HG03521 (cell line): ENCODE measurements around the gene MED12.
"Not testable (repeated sequence)": the region's sequence is repeated elsewhere in the genome, so short reads cannot be mapped to it uniquely, and the experiment has no call there.

Experiments
- ATAC-seq: cut with Tn5 transposase; IDR thresholded peaks from one replicate; pipeline ENCODE4 v1.9.1; 2021; ENCODE audit warnings: mild to moderate bottlenecking, moderate library complexity; ENCODE audit not compliant: unreplicated experiment

The MED12 gene

DNA sequence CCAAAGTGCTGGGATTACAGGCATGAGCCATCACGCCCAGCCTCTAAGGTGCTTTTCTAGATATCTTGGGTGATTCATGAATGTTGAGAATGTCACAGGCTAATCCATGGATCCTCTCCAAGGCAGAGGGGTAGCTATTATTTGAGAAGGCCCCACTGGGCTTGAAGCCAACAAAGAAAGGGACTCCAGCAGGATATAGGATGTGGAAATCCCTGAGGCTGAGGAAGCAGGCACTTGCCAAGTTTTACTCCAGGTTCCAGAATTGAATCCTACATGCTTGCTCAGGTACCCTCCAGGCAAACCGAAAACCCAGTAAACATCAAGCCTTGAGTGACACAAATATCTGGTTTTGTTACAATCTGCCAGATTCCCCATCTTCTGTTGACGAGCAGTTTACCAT lies 42.1 kb downstream of the MED12 start:
- no peak for ATAC-seq

DNA sequence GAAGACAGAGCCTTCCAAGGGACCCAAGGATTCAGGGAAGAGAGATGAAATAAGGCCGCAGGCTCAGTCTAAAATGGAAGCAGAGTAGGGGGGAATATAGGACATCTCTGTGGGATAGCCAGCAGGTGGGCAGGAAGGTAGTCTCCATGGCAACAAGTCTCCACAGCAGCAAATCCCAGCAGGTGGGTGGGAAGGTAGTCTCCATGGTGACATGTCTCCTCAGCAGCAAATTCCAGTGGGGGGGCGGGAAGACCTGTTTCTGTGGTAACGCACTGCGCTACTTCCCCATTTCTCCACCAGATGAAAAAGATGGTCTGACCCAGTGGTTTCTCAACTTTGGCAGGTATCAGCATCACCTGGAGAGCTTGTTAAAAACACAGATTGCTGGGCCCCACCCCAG lies 44.6 kb downstream of the MED12 start:
- no peak for ATAC-seq

DNA sequence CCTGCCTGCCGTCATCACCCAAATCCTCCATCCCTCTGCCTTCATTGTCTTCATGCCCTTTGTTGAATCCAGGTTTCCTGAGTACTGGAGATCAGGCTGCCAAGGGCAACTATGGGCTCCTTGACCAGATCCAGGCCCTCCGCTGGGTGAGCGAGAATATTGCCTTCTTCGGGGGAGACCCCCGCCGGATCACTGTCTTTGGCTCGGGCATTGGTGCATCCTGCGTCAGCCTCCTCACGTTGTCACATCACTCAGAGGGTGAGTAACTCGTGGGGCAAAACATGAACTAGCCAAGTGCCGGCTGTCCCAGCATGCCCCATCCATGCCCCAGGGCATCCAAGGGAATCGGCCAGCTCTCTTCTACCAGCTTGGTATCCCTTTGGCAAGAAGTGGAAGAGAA lies 45.7 kb downstream of the MED12 start:
- ATAC-seq = no peak

DNA sequence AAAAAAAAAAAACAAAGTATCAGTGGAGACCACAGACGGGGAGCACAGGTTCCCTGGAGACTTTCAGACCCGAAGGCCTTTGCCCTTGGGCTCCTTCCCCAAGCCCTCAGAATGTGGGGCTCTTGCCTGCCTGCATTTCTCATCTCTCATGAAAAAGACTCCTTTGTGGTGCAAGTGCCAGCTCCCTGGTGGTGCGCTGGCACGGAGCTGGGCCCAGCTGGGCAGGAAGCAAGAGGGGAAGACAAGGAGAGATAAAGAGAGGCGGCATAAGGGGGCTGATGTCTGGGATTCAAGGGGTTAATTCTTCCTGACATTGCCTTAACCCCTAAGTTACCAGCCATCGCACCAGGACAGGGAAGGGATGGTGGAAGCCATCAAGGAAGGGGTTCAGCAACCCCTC lies 48.1 kb downstream of the MED12 start:
- ATAC-seq = no peak

DNA sequence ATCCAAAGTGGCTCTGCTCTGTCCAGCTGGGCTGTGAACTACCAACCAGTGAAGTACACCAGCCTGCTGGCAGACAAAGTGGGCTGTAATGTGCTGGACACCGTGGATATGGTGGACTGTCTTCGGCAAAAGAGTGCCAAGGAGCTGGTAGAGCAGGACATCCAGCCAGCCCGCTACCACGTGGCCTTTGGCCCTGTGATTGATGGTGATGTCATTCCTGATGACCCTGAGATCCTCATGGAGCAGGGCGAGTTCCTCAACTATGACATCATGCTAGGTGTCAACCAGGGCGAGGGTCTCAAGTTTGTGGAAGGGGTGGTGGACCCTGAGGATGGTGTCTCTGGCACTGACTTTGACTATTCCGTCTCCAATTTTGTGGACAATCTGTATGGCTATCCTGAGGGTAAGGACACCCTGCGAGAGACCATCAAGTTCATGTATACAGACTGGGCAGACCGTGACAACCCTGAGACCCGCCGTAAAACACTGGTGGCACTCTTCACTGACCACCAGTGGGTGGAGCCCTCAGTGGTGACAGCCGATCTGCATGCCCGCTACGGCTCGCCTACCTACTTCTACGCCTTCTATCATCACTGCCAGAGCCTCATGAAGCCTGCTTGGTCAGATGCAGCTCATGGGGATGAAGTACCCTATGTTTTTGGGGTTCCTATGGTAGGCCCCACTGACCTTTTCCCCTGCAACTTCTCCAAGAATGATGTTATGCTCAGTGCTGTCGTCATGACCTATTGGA lies 48.8 kb downstream of the MED12 start:
- ATAC-seq = no peak

DNA sequence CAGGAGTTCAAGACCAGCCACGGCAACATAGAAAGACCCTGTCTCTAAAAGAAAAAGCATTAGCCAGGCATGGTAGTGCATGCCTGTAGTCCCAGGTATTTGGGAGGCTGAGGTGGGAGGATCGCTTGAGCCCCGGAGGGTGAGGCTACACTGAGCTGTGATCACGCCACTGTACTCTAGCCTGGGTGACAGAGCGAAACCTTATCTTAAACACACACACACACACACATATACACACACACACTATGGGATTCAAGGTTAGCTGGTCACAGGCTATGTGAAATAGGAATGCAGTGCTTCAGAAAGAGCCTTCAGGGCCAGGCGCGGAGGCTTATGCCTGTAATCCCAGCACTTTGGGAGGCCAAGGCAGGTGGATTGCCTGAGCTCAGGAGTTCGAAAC lies 49.7 kb downstream of the MED12 start:
- ATAC-seq = no peak

DNA sequence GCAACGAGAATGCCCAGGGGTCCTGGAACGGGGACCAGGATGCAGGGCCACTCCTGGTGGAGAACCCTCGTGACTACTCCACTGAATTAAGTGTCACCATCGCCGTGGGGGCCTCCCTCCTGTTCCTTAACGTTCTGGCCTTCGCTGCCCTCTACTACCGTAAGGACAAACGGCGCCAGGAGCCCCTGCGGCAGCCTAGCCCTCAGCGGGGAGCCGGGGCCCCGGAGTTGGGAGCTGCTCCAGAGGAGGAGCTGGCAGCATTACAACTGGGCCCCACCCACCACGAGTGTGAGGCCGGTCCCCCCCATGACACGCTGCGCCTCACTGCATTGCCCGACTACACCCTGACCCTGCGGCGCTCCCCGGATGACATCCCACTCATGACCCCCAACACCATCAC lies 51.2 kb downstream of the MED12 start:
- no peak for ATAC-seq

DNA sequence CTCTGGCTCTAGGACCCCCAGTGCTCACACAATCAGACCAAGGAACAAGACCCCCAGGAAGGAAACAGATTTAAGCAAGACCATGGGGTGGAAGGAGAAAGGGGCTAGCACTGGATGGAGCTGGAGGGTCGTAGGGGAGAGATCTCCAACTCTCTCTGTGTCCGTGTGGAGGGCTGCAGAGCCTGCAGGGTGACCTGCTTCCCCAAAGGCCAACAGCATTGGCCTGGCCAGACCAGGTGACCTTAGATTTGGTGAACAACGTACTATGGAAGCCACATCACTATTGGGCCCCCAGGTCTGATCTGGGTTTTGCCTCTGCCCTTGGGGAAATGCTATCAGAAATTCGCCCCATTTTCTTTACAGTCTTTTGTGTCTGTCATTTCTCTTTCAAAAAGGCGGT lies 52.3 kb downstream of the MED12 start:
- no peak for ATAC-seq

DNA sequence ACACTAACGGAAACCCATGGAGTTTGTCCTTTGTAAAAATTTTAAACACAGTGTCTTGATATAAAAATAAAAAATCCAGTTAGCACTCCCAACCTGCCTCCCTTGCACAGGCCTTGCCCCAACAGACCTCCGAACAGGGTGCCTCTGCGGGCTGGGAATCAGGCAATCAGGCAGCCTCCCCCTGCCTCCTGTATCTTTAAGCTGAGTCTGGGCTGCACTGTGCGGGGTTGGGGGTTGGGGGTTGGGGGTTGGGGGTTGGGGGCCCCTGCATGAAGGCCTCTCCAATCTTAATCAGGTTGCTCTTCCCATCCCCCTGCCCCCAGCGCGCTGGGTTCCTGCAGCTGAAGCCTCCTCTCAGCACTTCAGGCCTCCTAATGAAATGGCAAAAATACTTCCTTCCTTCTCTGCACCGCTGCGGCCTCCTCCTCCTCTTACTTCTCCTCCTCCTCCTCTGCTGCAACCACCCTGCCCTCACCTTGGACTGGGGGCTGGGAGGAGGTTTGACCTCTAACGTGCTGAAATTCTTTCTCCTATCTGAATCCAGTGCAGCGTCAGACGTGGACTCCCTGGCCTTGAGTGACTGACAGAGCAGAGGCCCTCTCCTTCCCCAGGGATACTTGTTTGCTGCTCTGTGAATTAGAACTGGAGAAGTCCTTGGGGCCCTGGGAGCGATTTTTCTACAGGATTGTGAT lies 52.9 kb downstream of the MED12 start:
- ATAC-seq = no peak

DNA sequence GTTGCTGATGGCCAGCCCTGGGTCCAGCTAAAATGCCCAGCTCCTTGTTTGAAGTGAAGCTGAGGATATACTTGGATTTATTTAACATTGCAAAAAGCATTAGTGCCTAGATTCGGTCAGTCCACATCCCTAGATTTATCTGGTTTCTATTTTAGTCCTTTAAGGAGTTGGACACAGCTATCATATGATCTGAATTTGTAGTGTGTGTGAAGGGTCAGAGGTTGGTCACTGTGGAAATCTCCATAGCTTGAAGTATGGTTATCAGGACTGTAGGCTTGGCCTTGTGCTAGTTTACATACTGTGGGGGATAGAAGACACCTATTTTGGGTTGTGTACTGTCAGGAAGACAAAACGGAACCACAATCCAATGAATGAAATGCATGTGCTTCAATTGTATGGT lies 55.0 kb downstream of the MED12 start:
- no peak for ATAC-seq

DNA sequence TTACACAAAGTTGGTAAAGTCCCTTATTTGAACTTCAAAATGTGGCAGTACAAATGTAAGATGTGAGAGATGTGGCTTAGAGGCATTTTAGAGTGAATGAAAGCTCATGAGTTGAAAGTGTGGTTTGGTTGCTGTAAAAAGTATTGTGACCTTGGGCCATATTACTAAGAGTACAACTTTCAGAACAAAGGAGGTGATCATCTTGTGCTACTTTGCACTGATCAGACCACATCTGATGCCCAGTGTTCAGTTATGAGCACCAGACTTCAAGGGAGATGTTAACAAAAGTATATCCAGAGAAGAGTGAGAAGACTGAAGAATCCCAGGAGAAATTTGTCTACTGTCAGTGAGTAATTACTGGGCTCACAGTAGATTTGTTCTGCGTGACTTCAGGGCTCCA lies 56.4 kb downstream of the MED12 start:
- ATAC-seq = no peak

DNA sequence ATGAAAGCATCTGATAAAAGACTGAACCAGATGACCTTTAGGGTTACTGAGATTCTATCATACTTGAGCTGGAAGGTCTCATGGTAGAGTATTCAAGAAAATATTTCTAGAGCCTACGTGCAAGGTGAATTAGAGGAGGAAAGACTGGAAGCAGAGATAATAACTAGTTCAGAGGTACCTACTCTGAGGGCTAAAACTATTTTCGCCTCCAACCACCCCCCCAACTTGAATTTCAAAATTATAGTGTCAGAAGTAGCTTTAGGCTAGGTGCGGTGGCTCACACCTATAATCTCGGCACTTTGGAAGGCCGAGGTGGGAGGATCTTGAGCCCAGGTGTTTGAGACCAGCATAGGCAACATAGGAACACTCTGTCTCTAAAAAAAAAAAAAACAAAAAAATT lies 57.1 kb downstream of the MED12 start:
- ATAC-seq = no peak

DNA sequence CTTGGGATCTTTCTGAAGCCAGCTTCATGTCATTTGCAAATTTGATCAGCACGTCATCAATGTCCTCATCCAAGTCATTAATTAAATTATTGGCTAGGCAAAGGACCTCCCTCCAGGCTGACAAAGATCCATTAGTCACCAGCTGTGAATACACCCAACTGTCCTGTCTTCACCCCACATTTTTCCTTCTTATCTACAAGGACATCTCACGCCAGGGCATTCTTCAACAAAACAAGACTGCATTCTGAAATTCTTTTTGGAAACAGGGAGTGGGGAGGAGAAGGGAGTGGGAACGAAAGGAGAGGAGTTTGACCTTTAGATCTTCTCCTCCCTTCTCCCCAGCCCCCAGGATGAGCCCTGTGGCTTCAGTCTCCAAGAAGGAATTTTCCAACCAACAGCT lies 58.9 kb downstream of the MED12 start:
- ATAC-seq = no peak

DNA sequence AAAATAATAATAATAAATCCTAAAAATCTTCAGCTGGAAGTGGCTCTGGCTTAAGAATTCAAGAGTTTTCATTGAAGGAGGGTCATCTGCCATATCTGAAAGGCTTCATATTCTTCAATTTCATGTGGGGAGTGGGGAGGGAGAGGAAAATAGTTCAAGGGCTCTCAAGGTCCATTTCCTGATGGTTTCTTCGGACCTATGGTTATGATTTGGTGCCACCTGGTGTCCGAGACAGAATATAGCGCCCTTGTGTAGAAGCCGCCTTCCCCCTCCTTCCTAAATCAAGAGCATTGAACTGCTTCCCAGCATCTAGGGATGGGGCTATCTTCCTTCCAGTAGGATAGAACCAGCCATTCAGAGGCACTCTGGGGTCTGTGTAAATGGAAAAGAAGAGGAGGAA lies 60.5 kb downstream of the MED12 start:
- no peak for ATAC-seq

DNA sequence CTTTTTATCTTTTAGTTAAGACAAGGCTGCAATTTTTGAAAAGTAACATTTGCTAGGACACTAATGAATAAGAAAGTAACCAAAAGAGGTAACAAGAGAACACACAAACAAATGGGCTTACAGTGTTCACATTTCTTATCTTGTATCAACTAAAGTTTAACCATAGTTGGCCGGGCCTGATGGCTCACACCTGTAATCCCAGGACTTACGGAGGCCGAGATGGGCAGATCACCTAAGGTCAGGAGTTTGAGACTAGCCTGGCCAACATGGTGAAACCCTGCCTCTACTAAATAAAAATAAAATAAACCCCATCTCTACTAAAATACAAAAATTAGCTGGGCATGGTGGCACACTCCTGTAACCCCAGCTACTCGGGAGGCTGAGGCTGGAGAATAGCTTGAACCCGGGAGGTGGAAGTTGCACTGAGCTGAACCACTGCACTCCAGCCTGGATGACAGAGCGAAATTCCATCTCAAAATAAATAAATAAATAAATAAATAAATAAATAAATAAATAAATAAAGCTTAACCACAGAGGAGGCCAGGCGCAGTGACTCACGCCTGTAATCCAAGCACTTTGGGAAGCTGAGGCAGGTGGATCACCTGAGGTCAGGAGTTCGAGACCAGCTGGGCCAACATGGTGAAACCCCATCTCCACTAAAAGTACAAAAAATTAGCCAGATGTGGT lies 62.3 kb downstream of the MED12 start:
- not testable (repeated sequence) for ATAC-seq

DNA sequence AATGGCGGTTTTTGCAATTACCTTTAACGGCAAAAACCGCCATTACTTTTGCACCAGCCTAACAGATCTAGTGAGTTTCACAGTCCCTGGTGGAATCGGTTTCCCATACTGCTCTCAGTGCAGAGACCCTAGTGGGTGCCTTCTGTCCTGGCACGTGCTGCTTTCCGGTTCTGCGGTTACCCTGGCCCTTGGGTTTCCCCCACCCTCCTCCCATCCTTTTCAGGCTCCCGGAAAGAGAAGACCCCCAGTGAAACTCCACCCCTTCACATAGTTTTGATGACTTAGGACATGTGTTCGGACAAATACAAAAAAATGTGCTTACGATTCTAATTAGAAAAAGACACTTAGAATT lies 63.1 kb downstream of the MED12 start:
- ATAC-seq = peak; percentile 24

DNA sequence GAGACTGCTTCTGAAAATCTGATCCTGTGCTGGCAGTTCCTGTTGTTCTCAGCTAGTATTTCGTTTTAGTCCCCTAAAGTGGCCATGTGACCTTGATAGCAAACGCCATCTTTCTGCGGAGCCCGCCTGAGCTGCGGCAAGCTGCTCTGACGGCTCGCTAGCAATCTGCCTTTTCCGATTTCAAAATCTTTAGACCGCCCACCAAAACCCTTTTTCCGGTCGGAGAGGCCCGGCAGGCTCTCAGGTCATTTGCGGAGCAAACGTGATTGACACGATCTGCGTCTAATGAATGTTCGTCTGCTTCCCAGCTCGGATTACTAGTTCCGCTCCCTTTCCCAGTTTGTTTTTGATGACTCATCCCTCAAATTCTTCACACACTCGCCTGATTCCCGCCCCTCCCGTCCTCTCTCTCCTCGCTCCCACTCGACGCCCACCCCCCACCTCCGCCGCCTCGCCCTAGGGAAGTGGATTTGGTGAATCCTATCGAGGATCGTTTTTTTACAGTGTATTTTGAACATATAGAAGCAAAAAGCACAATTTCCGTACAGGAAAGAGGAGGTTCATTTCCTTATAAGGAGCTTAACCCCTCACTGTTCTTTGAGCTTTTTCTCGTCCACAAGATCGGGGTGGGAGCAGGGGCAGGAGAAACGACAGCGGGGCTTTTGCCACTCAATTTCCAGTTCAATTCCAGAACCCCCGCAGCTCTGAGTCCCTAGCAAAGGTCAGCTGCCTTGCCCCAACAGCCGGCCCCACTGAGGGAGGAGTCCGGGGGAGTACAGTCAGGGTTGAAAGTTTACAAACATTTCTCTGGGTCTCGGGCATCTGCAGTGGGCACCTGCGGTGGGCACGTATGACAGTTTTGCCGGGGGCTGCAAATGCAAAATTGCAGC lies 63.8 kb downstream of the MED12 start:
- ATAC-seq = peak; percentile 86

DNA sequence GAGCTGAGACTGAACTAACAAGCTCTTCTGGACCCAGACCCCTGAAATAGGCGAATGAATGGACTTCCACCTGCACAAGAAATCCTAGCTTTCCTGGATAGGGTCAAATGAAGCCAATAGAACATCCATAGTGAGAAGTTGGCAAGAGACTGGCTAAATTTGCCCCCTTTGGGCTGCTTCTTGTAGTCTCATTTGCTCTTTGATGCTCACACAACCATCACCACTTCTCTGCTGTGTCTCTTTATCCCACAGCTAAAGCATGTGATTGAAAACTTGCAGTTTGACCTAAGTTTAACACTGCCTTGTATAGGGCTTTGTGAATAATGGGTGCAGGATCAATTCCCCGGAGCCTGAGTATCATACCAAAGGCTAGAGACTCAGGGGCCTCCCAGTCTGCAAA lies 64.5 kb downstream of the MED12 start:
- no peak for ATAC-seq

DNA sequence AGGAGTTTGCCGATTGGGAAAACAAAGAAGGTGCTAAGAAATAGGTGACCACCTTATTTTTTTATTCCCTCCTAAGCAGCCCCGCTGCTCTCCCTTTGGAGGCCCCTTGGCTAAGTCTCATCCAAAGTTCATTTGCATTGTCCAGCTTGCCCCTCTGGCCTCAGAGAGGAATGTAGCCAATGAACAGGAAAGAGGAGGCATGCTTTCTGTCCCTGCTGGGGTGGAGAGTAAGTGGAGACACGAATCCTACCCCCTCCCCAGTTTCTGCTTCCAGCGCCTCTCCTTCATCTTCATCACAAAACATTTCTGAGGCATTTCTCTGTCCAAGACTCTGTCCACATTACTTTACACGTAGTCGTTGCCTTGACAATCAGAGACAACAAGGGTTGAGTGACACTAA lies 64.9 kb downstream of the MED12 start:
- no peak for ATAC-seq

DNA sequence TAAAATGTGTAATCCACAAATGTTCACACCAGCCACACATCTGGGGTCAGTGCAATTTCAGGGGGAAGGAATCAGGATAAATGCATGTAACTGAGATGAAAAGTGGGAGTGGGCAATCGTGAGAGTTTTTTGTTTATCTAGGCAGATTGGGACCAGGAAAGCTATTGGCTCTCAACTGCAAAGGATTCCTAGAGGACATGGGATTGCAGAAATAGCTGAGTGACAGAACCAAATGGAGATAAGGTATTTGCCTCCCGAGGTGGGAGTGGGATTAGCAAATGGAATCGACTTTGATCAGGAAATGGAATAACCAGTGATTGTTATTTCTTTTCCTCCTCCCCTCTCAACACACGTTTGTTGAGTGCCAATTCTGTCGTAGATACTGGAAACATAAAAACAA lies 65.7 kb downstream of the MED12 start:
- no peak for ATAC-seq

DNA sequence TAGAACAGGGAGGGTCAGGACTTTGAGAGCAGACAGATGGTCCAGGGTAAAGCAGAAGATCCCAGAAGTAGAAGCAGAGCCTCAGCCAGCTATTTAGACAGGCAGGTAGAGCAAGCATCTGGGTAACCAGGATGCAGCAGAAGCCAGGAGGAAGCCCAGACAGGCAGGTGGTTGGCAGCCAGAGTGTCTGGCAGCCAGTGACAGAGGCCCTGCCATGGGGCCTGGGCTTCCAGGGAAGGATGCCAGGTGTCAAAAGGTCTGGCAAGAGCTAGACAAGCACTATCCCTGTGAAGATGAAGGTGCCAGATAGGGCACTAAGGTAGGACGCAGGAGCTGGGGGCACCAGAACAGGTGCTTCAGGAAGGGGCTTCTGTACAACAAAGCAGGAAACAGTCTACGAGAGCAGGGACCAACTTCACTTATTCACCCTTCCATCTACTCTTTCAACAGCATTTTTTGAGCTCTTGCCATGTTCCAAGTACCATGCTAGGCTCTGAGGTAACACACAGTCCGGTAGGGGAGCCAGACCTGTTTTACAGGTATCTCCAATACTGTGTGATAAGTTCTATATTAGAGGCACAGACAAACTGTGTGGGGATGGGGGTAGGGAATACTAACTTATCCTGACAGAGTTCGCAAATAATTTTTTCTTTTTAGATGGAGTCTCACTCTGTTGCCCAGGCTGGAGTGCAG lies 66.6 kb downstream of the MED12 start:
- ATAC-seq = no peak
